22Rv1 (cell line): ENCODE measurements around the gene LRRC4B.

Source experiments
- CTCF ChIP-seq: fragments of 450-650 bp; IDR thresholded peaks from 2 replicates; pipeline ENCODE4 v1.5.1; 2017; ENCODE audit warnings: mild to moderate bottlenecking
- ZFX ChIP-seq: fragments of 450-650 bp; IDR thresholded peaks from 2 replicates; pipeline ENCODE4 v1.6.1; 2017; ENCODE audit warnings: antibody characterized with exemption, borderline replicate concordance

GRCh38 chr19:50569938-50570540 is 1.8 kb upstream of the LRRC4B start:
- TF ChIP-seq CTCF = no peak
- TF ChIP-seq ZFX = no peak
